Natural killer cell (primary cell): ENCODE data around the gene KLHL25. TPM values are rescaled to one million over a fixed set of nuclear protein-coding genes. Genes with fewer than 3 reads are reported as not detected.

Experiments
- ATAC-seq, 3 donors: fragments of 150-1000 bp in 2 of 3; fragments of 200-7000 bp in 1 of 3; cut with Tn5 transposase; 1 replicate in 1 of 3; 2 replicates in 2 of 3; pipeline ENCODE4 v1.10.0; 2021; ENCODE audit warnings: mild to moderate bottlenecking in 2 of 3, moderate library complexity in 2 of 3
- DNase-seq, 2 donors: peaks; one replicate each; pipeline versions ENCODE4 v3.0.0 to v3.0.0-alpha.2; 2013 to 2021; ENCODE audit warnings: mixed read lengths in 1 of 2
- H3K27ac ChIP-seq: one replicate; pipeline ENCODE4 v1.5.1; 2013; ENCODE audit warnings: mild to moderate bottlenecking, low read length
- H3K27me3 ChIP-seq: one replicate; pipeline ENCODE4 v1.6.1; 2013; ENCODE audit warnings: low read length; ENCODE audit not compliant: control insufficient read depth, insufficient read depth
- H3K36me3 ChIP-seq: one replicate; pipeline ENCODE4 v1.6.1; 2013; ENCODE audit warnings: low read length; ENCODE audit not compliant: control insufficient read depth, insufficient read depth
- H3K4me1 ChIP-seq: one replicate; pipeline ENCODE4 v1.6.1; 2013; ENCODE audit warnings: low read length; ENCODE audit not compliant: control insufficient read depth, insufficient read depth
- H3K4me3 ChIP-seq: one replicate; pipeline ENCODE4 v1.5.1; 2013; ENCODE audit warnings: low read length
- H3K9me3 ChIP-seq: one replicate; pipeline ENCODE4 v1.6.1; 2013; ENCODE audit warnings: low read length; ENCODE audit not compliant: control insufficient read depth, insufficient read depth
- H3K27ac Mint-ChIP-seq, 2 donors: one replicate each; pipeline ENCODE4 v1.8.0; 2022; ENCODE audit warnings: mild to moderate bottlenecking in 2 of 2, mixed read lengths in 2 of 2, moderate library complexity in 1 of 2
- H3K27me3 Mint-ChIP-seq, 2 donors: one replicate each; pipeline ENCODE4 v1.8.0; 2022; ENCODE audit warnings: low read depth in 2 of 2, mixed read lengths in 2 of 2
- H3K36me3 Mint-ChIP-seq: one replicate; pipeline ENCODE4 v1.8.0; 2022; ENCODE audit warnings: mixed read lengths
- H3K4me1 Mint-ChIP-seq, 2 donors: one replicate each; pipeline ENCODE4 v1.8.0; 2022; ENCODE audit warnings: mixed read lengths in 2 of 2
- H3K4me3 Mint-ChIP-seq: one replicate; pipeline ENCODE4 v1.8.0; 2022; ENCODE audit warnings: mild to moderate bottlenecking, moderate library complexity, mixed read lengths
- H3K9me3 Mint-ChIP-seq, 2 donors: one replicate each; pipeline ENCODE4 v1.8.0; 2022; ENCODE audit warnings: mixed read lengths in 2 of 2
- CTCF ChIP-seq: fragments of 200-600 bp; IDR thresholded peaks from one replicate; pipeline ENCODE4 v1.8.0; 2022; ENCODE audit warnings: antibody characterized with exemption
- WGBS: methylation state at CpG from one replicate; pipeline ENCODE4 v1.1.7; 2013; ENCODE audit warnings: missing lambda C conversion rate; ENCODE audit not compliant: insufficient coverage; 5-methylcytosine and 5-hydroxymethylcytosine counted together
- intact Hi-C: fragments of 100-400 bp; cut with micrococcal nuclease; formaldehyde crosslinking; loops from one replicate; pipeline ENCODE4 v1.14.2; 2022
- total RNA-seq, 4 donors: library from RNA; stranded (reverse); fragments of 120-200 nt in 1 of 4; gene quantifications; one replicate each; pipeline versions ENCODE4 v1.2.3 to v1.2.4, GENCODE V29; 2013 to 2022

The KLHL25 gene
- total RNA-seq, 3 donors from 2014 or later (not counting 1 experiment from before 2014, with no cell fraction given), result 6.5 to 16.2 (median 10.4) TPM

- Histone ChIP-seq H3K36me3 (no peaks in the 10 kb centered on the region), H3K9me3 (no peaks in the 10 kb centered on the region), H3K4me3 (no peak overlapping the region), H3K4me1 (peaks cover 9% of the 10 kb centered on the region), H3K27ac (no peak overlapping the region), H3K27me3 (no peaks in the 10 kb centered on the region)
- Mint-ChIP-seq H3K36me3 (no peaks in the 10 kb centered on the region), H3K4me3 (no peak overlapping the region), H3K4me1 (no peaks in the 10 kb centered on the region), H3K27me3 (peaks cover 1 to 3% of the 10 kb centered on the region in 2 donors), H3K9me3 (no peaks in the 10 kb centered on the region), H3K27ac (no peak overlapping the region)
- DNase-seq (no peak), ATAC-seq (no peak)
- intact Hi-C loops, result loop anchor here (1.0 kb wide), 2 partner anchors 109 to 353 kb away; no protein-coding TSS in a partner anchor
- TF ChIP-seq CTCF, result no peak
- 81% methylated on average over 2 of the region's 2 CpGs for WGBS
Observed at GRCh38 chr15:85839643-85840042, 44.9 kb upstream of the KLHL25 start.

- intact Hi-C loops, result no loop called here
- Histone ChIP-seq H3K27ac (no peak overlapping the region), H3K4me1 (peaks cover 9% of the 10 kb centered on the region), H3K9me3 (no peaks in the 10 kb centered on the region), H3K4me3 (no peak overlapping the region), H3K27me3 (no peaks in the 10 kb centered on the region), H3K36me3 (no peaks in the 10 kb centered on the region)
- H3K4me3 Mint-ChIP-seq, result no peak overlapping the region
- WGBS, result 91% methylated on average over 7 of the region's 8 CpGs
- H3K4me1 Mint-ChIP-seq, result no peaks in the 10 kb centered on the region
- no peaks in the 10 kb centered on the region for H3K9me3 Mint-ChIP-seq
- H3K27me3 Mint-ChIP-seq, result peaks cover 0 to 3% of the 10 kb centered on the region in 2 donors
- no peak overlapping the region for H3K27ac Mint-ChIP-seq
- no peak for TF ChIP-seq CTCF
- H3K36me3 Mint-ChIP-seq, result no peaks in the 10 kb centered on the region
- no peak for ATAC-seq
- DNase-seq, result no peak
Observed at GRCh38 chr15:85838655-85839054, 43.9 kb upstream of the KLHL25 start.

GRCh38 chr15:85837881-85838280 is 43.2 kb upstream of the KLHL25 start:
- Histone ChIP-seq H3K27ac (no peak overlapping the region), H3K36me3 (no peaks in the 10 kb centered on the region), H3K4me1 (peaks cover 9% of the 10 kb centered on the region), H3K27me3 (no peaks in the 10 kb centered on the region), H3K9me3 (no peaks in the 10 kb centered on the region), H3K4me3 (no peak overlapping the region)
- DNase-seq (no peak), ATAC-seq (no peak)
- Mint-ChIP-seq H3K4me3 (no peak overlapping the region), H3K4me1 (no peaks in the 10 kb centered on the region), H3K27ac (no peak overlapping the region), H3K27me3 (peaks cover 0 to 3% of the 10 kb centered on the region in 2 donors), H3K9me3 (no peaks in the 10 kb centered on the region), H3K36me3 (no peaks in the 10 kb centered on the region)
- 89% methylated on average over 1 of the region's 2 CpGs for WGBS
- no peak for TF ChIP-seq CTCF
- intact Hi-C loops, result no loop called here

- no peaks in the 10 kb centered on the region for H3K36me3 ChIP-seq
- ATAC-seq, result no peak
- H3K4me3 ChIP-seq, result no peak overlapping the region
- no peaks in the 10 kb centered on the region for H3K36me3 Mint-ChIP-seq
- H3K9me3 ChIP-seq, result no peaks in the 10 kb centered on the region
- peaks cover 0 to 3% of the 10 kb centered on the region in 2 donors for H3K27me3 Mint-ChIP-seq
- WGBS, result 75% methylated on average over 6 of the region's 6 CpGs
- H3K4me1 ChIP-seq, result peaks cover 9% of the 10 kb centered on the region
- no peaks in the 10 kb centered on the region for H3K27me3 ChIP-seq
- peaks cover 0 to 2% of the 10 kb centered on the region in 2 donors for H3K4me1 Mint-ChIP-seq
- intact Hi-C loops, result no loop called here
- H3K9me3 Mint-ChIP-seq, result no peaks in the 10 kb centered on the region
- no peak overlapping the region for H3K27ac ChIP-seq
- H3K27ac Mint-ChIP-seq, result no peak overlapping the region
- DNase-seq, result no peak
- H3K4me3 Mint-ChIP-seq, result no peak overlapping the region
- TF ChIP-seq CTCF, result no peak
Observed at GRCh38 chr15:85837011-85837433, 42.3 kb upstream of the KLHL25 start.
